Eye (tissue), 1 donor: Measurements from ENCODE around the gene PPP2R3B.
"Not testable (repeated sequence)": the region's sequence is repeated elsewhere in the genome, so short reads cannot be mapped to it uniquely, and the experiment has no call there.

ENCODE experiments used
- DNase-seq: peaks from one replicate; pipeline ENCODE4 v3.0.0-alpha.2; 2015

The PPP2R3B gene

DNA sequence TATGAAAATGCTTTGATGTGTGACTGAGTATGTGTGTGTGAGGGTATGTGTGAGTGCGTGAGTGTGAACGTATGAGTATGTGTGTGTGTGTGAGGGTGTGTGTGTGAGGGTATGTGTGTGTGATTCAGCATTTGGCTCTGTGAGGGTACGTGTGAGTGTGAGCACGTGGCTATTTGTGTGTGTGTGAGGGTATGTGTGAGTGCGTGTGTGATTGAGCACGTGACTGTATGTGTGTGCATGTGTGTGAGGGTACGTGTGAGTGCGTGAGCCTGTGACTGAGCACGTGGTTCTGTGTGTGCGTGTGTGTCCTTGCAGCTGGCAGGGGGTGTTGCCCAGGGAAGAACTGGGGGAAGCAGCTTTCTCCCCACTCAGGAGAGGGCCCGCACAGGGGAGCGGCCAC lies 16.1 kb upstream of the PPP2R3B start:
- no peak for DNase-seq

GRCh38 chrX:400258-400657 lies 13.6 kb upstream of the PPP2R3B start:
- DNase-seq: no peak

DNA sequence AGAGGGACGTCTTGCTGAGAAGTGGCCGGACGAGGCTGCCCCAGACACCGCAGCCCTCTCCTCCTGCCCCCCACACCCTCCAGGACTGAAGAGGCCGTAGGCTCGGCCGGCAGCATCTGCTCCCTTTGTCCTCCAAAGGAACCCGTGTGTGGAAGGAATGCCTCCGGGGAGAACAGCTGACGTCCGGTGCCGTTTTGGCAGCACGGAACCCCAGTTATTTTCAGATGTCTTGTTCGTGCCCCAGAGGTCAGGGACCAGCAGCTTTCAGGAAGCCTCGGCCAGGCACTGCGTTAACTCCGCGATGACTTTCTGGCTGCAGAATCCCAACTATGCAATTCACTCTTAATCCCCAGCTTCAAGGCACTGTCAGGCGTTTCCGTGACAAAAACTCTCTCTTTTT lies 10.9 kb upstream of the PPP2R3B start:
- DNase-seq: peak; percentile 67

DNA sequence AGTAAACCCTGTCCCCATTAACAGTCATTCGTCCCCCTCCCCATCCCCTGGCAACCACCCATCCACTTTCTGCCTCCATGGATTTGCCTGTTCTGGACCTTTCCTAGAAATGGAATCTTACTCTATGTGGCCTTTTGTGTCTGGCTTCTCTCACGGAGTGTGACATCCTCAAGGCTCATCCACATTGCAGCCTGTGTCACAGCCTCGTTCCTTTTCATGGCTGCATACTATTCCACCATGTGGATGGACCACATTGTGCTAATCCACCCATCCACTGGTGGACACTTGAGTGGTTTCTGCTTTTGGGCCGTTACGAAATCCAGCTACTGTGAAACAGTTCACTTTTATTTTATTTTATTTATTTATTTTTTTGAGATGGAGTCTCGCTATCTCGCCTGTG lies 8.1 kb upstream of the PPP2R3B start:
- DNase-seq: no peak

- DNase-seq: no peak
Observed at GRCh38 chrX:392575-392846, 5.8 kb upstream of the PPP2R3B start.

DNA sequence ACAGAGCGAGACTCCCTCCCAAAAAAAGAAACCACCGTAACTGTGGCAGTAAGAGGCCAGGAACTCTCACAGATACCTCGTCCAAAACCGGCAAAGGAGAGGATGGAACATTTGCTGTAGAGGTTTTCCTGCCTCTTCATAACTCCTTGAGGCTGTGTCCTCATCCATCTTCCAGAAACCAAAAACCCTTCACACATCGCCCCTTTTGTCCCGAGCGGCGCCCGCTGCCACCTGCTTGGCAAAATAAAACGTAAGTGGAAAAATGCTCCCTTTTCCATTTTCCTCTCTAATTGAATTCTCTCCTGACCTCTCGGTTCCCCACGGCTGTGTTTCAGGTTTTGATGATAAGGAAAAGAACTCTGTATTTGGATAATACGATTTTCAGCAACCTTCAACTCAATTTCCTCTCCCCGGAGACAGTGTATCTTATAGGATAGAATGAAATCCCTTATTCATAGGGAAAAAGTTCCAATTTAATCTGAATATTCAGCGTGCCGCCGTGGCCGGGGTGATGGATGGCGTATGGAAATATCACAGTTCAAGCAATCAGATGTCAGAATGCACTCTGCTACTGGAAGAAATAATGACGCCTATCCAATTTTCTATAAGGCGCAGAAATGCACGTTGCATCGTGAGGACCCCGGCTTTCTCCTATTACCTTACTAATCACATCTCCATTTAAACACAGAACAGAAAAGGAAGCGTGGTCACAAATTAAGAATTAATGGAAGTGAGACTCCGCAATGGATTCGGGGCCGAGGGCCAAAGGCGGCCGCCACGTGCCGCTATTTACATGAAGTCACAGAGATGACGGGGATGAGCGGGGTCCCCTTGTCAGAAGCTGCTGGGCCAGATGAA lies 5.2 kb upstream of the PPP2R3B start:
- DNase-seq: no peak

GRCh38 chrX:390459-390858 lies 3.8 kb upstream of the PPP2R3B start:
- DNase-seq: no peak

- no peak for DNase-seq
Observed at GRCh38 chrX:389021-389441, 2.3 kb upstream of the PPP2R3B start.

DNA sequence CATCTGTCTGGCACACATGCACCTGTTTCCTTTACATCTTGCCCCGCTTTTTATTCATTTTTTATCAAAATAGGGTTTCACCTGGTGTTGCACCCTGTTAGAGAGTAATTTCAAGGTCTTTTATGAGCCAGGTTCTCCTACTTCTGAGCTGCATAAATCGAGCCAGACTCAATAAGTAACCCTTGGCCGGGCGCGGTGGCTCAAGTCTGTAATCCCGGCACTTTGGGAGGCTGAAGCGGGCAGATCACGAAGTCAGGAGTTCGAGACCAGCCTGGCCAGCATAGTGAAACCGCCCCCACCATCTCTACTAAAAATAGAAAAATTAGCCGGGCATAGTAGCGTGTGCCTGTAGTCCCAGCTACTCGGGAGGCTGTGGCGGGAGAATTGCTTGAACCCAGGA lies 1.0 kb upstream of the PPP2R3B start:
- no peak for DNase-seq

DNA sequence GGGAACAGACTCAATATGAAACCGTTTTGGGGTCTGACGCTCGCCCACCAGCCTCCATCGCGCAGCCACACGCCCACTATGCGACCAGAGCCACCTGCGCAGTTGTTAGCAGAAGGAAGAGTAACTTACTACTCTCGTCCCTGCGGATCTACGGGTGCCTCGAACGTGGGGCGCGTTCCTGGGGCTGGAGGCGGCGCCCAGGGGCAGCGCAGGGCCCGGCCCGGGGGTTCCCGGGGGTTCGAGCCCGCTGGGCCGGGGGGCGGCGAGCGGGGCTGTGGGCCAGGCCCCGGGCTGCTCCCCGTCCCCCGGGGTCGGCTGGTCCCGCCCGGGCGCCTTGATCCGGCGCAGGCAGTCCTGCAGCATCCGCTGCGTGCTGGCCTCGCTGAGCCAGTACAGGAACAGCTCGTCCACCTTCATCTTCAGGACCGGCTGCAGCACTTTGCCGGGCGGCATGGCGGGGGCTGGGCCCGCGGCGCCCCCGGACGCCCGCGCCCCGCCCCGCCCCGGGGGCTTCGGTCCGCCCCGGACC lies 404 bp downstream of the PPP2R3B start:
- peak; percentile 47 for DNase-seq

GRCh38 chrX:385736-386135 lies 971 bp downstream of the PPP2R3B start:
- not testable (repeated sequence) for DNase-seq

DNA sequence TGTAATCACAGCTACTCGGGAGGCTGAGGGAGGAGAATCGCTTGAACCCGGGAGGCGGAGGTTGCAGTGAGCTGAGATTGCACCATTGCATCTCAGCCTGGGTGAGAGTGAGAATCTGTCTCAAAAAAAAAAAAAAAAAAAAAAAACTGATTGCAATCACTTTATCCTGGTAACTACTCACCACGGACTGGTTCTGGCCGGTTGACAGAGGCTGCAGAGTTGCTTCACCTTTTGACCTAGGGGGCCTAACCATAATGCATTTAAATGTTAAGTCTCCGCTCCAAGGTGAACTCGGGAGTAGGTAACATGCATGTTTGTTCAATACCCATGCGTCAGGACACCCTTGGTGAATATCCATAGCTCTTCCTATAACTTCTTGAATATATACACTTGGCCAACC lies 1.8 kb downstream of the PPP2R3B start:
- DNase-seq: no peak

DNA sequence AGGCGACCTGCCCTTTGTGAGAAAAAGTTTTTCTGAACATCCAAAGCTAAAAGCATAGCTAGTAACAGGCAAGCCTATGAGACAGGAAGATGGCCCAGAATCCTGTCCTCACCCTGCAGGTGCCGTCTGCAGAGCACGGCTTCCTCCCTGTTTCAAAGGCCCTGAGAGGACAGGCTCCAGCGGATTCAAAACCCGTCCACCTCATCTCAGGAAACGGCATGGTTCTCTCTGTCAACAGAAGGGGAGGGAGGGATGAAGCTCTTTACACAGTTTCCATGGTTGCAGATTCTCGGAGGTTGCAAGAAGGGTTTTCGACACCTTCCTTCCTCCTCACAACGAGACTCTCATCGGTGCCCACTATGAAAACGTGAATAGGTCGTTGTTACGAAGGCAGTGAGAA lies 8.3 kb downstream of the PPP2R3B start:
- no peak for DNase-seq

DNA sequence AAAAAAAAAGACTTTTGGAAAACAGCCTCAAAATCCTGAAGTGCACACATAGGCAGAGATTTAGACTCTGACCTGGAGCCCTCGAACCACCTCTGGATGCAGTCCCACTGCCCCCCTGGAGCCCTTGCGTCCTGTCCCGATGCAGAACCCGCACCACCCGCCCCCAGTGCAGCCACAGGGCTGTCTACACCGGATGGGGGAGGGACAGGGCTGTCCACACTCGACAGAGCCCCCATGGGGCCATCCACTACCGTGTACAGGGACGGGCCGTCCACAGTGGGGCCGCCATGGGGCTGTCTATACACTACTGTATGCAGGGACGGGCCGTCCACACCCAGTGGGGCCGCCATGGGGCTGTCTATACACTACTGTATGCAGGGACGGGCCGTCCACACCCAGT lies 10.5 kb downstream of the PPP2R3B start:
- DNase-seq: not testable (repeated sequence)

GRCh38 chrX:375181-376036 lies 11.3 kb downstream of the PPP2R3B start:
- DNase-seq: no peak

DNA sequence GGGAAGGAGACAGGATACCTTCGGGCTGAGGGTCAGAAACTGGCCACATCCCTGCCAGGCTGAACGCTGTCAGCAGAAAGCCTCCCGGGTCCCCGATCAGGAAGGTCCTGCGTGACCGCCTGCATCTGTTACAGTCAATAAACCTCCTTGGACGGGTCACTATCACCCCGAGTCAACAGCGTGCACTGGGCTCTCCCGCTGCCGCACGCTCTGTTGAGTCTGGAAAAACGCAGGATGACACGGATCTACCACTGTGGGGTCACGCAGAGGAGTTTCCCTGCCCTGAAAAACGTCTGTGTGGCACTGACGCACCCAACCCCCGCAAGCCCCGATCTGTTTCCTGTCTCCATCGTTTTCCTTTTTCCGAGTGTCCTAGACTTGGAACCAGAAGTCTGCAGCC lies 12.1 kb downstream of the PPP2R3B start:
- DNase-seq: peak; percentile 38

GRCh38 chrX:373641-374471 lies 12.9 kb downstream of the PPP2R3B start:
- DNase-seq: peak; percentile 72

DNA sequence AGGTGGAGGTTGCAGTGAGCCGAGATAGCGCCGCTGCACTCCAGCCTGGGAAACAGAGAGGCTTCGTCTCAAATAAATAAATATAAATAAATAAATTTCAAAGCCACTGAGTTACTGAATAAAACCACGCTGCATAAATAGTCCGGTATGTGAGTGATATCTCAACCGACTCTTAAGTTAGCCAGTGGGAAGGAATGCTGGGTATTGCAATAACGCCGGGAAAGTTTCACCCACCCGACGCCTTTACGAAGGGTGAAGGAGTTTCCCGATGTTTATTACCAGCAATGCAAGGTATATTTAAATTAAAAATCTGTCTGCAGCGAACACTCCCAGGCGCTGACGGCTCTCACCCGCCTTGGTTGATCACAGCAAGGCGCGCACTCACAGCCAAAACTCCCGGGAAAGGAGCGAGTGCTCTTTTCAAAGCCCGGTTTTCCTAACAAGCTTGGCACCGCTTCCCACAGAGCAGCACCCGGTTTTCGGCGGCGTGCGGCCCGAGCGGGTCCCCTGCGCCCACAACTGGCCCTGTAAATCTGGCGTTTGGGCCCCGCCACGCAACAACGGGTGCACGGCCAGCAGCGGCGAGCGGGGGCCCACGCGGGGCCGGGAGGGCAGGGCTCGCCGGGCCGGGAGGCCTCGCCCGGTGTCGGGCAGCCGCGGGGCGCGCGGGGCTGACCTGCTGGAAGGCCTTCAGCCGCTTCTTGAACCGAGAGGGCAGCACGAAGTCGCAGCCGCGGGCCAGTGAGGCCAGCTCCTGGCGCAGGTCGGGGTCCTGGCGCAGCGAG lies 13.7 kb downstream of the PPP2R3B start:
- DNase-seq: peak; percentile 46

- no peak for DNase-seq
Observed at GRCh38 chrX:371907-372306, 14.8 kb downstream of the PPP2R3B start.

GRCh38 chrX:370963-371745 lies 15.6 kb downstream of the PPP2R3B start:
- no peak for DNase-seq

DNA sequence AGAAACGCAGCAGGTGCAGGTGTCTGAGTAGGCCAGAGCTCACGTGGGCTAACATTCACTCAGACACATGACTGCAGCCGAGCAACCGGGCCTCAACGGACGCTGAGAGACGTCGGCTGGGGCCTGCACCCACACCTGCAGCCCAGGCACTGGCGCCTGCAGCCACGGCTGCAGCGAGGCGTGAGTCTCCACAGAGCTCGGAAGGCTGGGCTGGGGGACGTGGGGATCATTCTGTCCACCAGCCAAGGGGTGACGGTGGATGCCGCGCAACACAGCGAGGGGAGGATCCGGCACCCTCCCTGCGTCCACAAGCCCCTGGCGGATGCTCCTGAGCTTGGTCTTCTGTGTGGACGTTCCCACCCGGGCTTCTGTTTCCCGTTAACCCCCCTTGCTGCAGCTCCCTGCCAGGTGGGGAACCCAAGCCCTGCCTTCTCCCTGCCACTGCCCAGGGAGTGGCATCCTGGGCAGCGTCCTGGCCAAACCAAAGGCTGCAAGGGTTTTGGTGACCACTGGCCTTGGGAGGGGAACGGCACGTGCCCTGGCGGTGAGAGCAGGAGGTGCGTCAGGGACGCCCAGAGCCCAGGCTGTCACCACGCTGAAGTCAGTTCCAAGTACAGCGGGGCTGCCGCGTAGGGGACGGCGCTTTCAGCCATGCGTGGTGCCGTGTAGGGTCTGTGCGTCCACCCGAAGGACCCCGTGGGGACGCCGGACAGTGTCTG lies 16.3 kb downstream of the PPP2R3B start:
- peak; percentile 32 for DNase-seq
